GM18867 (cell line): ENCODE data around the gene SAMD8.
"Not testable (repeated sequence)": the region's sequence is repeated elsewhere in the genome, so short reads cannot be mapped to it uniquely, and the experiment has no call there.

Source experiments
- ATAC-seq: cut with Tn5 transposase; IDR thresholded peaks from one replicate; pipeline ENCODE4 v1.9.1; 2021; ENCODE audit warnings: mild to moderate bottlenecking, moderate library complexity; ENCODE audit not compliant: unreplicated experiment

SAMD8 gene

DNA sequence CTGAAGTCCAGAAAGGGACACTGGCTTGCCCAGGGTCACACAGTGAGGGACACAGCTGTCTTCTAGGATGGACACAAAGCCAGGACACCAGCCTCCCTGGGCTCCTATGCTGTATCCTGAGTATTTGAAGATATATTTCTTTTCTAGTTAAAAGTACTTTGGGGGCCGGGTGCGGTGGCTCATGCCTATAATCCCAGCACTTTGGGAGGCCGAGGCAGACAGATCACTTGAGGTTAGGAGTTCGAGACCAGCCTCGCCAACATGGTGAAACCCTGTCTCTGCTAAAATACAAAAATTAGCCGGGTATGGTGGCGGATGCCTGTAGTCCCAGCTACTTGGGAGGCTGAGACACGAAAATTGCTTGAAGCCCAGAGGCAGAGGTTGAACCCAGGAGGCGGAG is 4.6 kb upstream of the SAMD8 start:
- not testable (repeated sequence) for ATAC-seq

DNA sequence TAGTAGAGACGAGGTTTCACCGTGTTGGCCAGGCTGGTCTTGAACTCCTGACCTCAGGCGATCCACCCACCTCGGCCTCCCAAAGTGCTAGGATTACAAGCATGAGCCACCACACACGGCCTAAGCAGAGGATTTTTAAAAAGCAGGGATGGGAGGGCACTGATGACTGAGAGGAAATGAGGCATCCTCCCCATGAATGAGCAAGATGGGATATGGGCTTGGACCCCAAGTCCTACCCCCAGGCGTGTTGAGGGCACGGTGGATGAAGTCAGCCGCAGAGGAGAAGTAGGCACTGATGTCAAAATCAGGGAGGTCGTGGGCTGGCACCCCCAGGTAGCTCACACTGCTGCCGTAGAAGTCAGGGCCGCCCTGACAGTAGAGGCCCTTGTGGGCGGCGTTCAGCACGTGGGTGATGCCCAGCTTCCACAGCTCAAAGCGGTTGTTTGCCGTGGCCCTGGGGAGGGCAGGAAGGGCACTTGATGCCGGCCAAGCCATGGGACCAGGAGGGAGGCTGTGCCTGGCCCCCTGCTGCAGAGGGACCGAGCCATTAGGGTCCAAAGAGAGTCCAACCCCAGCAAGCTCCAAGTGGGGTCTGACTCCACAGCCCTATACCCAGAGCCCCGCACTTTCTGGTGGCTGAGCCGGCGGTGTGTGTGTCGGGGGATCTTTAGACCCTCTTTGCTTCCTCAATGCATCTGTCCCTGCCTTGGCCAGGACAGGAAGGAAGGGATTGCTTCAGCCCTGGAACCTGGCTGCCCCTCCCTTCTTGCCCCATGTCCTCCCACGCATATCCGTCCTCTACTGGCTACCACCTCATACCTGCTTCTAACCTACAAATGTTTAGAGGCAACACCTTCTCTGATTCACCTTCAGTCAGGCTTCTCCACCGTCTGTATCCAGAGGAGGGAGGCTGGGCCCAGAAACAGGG is 3.4 kb upstream of the SAMD8 start:
- no peak for ATAC-seq

DNA sequence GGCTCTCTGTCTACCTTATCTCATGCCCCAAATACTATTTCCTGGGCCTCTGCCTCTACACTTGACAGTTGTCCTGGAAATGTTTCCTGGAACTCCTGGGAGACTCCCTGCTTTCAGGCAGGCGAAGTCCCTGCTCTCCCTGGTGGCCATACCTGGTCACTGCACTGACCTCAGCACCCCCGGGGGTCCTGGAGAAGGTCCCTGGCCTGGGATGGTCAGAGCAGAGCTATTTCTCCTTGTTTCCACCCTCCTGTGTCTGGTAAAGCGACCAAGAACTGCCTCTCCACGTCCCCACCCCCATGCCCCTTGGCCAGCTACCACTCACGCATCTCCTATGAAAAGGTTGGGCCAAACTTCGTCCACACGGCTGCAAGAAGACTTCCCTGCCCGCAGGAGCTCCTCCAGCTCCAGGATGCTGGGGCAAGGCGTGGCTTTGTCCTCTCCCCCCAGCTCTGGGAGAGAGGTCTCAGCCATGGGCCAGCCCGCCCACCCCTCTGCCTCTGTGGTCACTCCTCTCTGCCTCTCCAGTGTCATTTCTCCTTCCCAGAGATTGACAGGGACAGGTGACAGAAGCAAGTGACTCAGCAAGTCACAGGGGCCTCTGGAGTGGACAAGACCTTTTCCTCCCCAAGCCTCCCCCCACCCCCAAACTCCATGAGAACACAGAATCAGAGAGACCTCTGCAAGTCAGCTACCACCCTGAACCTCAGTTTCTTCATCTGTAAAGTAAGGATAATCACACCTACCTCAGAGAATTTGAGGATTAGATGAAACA is 2.6 kb upstream of the SAMD8 start:
- no peak for ATAC-seq

DNA sequence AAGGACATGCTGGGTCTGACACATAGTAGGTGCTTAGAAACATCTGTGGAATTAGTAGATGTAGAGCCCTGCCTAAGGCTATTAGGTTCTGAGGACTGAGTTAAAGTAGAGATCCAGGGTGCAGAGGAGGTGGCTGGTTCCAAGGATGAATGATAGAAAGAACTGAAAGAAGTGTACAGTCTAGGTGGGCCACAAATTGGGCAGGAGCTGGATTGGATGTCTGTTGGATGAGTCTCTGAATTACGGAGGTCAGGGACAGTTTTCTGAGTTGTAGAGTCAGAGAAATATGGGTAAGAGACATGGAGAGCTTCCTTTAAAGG is 2.0 kb upstream of the SAMD8 start:
- ATAC-seq = no peak

DNA sequence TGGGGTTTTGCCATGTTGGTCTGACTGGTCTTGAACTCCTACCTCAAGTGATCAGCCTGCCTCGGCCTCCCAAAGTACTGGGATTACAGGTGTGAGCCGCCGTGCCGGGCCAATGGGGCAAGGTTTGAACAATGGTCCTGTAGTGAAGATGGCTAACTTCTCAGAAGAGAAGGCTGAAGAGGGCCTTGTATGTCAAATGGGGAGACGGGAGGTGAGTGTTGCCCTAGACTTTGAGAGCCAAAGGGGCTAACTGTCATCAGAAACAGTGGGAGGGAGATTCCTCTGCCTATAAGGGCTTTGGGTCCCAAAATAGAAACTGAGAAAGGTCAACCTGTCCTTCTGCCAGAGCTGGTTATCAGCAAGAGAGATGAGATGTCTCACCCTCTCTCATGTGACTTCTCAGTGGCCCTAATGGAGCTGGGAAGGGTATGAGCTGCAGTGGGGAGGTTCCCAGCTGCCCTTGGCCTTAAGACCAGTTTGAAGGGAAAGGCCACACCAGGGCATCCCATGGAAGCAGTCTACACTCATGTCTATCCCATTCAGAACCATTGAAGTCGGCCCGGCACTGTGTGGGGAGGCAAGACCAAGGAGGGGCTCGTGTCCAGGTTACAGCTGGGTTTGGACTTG is 1.3 kb upstream of the SAMD8 start:
- no peak for ATAC-seq

DNA sequence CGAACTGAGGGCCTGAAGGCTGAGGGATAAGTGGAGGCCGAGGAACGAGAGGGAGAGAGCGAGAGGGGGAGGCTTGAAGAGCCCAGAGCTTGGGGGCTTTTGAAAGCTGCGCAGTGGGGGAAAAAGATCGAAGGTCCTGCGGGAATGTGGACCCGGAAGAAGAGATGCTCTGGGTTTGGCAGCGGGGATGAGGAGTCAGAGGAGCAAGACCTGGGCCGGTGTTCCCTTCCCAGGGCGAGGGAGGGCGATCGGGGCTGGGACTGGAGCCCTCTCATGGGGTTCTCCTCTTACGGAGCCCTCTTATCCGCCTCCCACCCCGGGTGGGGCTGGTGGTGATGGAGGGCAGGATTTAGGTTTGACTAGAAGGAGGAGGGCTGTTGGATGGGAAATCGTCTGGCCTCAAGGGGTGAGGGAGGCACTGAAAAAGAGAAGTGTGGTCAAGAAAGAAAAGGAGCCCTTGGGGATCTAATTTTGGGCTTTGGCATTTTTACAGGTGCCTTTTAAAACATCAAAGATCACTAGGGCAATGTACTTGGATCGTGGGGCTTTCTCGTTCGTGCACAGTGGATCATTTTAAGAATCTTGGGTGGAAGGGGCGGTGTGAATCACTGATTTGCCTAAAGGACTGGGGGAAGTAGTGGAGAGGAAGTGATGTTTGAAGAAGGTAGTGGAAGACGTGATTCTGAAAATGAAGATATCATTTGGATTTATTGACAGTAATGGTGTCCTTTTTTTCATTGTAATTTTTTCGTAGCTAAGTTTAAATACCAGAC is 637 bp downstream of the SAMD8 start:
- peak; percentile 28 for ATAC-seq

DNA sequence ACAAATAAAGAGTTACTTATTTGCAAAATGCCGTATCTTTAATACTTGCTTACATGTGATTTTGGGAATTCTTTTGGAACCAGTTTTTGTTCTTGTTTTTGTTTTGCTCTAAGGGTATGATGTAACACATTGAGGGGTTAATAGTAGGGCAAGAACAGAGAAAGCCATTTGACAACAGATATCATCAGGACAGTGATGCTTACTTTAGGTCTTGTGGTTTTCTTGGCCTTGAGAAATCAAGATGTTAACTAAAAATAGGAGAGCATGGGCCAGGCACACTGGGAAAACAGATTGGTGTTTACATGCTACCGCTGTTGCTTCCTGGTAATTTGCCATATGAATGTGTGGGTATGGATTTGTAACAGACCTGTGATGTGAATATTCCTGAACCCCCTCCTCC is 3.7 kb downstream of the SAMD8 start:
- ATAC-seq = no peak

DNA sequence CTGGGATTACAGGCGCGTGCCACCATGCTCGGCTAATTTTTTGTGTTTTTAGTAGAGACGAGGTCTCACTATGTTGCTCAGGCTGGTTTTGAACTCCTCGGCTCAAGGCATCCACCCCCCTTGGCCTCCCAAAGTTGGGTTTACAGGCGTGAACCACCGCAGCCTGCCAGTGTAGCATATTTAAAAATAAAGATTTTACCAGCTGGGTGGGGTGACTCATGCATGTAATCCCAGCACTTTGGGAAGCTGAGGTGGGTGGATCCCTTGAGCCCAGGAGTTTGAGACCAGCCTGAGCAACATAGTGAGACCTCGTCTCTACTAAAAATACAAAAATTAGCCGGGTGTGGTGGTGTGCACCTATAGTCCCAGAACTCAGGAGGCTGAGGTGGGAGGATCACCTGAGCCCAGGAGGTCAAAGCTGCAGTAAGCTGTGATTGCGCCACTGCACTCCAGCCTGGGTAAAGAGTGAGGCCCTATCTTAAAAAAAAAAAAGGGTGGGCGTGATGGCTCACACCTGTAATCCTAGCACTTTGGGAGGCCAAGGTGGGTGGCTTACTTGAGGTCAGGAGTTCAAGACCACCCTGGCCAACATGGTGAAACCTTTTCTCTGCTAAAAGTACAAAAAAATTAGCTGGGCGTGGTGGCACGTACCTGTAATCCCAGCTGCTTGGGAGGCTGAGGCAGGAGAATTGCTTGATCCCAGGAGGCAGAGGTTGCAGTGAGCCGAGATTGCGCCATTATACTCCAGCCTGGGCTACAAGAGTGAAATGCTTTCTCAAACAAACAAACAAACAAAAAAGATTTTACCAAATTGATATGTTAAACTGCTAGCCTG is 5.7 kb downstream of the SAMD8 start:
- not testable (repeated sequence) for ATAC-seq

DNA sequence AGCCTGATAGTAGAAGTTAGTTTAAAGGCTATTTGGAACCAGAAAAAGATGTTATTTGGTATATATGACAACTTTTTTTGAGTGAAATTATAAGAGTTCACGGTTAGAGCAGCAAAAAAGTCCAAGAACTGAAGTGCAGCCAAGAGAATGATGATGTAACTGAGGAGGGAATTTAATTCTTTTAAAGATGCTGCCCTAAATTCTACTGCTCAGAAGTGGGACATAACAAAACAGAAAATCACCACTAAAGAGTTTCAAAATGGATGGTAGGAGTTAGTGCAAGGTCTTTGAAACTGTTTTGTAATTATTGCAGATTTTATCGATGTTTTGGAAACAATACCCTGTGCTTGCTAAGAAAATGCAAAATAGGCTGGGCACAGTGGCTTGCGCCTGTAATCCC is 6.5 kb downstream of the SAMD8 start:
- no peak for ATAC-seq

DNA sequence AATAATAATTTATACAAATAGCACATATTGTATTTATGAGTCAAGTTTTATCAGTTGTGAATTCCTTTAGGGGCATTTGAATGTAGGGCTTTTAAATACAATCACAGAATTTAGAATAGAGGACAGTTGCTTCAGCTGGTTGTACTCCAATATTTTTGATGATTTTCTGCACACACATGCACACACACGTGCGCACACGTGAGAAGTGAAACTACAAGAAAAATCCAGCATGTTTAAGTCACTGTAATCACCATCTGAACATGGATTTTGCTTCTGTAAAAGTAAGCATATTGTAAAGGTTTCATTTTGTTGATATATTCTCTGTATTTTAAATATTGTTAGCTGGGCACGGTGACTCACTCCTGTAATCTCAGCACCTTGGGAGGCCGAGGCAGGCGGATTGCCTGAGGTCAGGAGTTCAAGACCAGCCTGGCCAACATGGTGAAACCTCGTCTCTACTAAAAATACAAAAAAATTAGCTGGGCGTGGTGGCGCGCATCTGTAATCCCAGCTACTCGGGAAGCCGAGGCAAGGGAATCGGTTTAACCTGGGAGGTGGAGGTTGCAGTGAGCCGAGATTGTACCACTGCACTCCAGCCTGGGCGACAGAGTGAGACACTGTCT is 8.1 kb downstream of the SAMD8 start:
- not testable (repeated sequence) for ATAC-seq

DNA sequence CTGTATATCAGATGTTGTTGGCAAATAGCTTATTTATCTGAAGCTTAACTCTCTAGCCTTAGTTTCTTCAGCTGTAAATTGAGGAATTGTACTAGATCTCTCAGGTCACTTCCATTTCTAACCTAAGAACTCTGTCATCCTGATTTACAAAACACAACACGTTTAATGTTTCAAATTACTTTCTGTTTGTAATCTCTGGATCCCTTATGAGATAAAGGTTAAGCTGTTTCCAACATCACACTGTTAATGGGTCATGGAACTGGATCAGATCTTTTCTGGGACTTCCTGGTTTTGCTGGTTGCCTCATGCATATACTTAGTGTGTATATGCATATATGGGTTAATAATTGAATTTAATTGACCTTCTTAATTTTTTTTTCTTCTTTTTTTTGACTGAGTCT is 9.9 kb downstream of the SAMD8 start:
- ATAC-seq = no peak

DNA sequence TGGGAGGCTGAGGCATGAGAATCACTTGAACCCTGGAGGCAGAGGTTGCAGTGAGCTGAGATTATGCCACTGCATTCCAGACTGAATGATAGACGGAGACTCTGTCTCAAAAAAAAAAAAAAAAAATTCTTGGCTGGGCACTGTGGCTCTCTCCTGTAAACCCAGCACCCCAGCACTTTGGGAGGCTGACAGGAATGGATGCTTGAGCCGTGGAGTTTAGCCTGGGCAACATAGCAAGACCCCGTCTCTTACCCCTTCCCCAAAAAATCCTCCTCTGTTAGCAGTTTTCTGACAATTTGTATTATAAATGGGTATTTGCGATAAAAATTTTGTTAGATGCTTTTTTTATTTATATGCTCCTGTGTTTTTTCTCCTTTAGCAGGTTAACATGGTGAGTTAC is 11.0 kb downstream of the SAMD8 start:
- no peak for ATAC-seq

DNA sequence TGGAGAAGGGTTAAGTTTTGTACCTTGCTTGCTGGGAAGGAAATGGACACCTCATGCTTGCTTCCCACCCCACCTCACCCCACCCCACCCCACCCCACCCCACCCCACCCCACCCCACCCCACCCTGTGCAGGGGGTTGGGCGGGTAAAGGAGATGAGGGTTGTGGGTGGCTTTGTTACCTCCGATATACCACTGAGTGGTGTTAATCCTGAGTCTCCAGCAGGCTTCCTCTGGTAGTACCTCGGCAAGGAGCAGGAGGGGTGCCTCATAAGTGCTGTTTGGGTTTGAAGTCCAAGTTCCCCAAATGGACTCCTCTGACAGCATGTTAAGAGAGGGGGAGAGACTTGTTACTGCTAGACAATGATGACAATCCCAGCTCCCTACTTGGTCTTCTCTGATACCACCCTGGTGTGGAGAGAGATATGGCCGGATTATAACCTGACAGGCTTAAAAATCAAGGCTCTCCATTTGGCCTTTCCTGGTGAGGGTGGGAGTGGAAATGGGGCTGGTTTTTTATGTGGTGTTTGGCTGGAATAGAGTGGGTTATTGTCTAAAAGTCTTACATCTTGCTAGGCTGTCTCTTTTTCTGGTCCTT is 11.7 kb downstream of the SAMD8 start:
- ATAC-seq = no peak

DNA sequence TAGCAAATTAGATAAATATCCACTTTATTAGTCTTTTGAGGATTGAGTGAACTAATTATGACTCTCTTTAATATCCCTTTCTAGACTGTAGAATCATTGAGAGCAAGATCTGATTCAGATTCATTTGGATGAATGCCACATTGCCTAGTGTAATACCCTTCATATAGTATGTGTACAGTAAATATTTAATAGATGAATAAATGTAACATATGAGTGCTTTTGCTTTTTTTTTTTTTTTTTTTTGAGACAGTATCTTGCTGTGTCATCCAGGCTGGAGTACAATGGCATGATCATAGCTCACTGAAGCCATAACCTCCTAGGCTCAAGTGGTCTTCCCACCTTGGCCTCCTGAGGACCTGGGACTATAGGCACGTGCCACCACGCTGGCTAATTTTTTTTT is 14.8 kb downstream of the SAMD8 start:
- no peak for ATAC-seq

DNA sequence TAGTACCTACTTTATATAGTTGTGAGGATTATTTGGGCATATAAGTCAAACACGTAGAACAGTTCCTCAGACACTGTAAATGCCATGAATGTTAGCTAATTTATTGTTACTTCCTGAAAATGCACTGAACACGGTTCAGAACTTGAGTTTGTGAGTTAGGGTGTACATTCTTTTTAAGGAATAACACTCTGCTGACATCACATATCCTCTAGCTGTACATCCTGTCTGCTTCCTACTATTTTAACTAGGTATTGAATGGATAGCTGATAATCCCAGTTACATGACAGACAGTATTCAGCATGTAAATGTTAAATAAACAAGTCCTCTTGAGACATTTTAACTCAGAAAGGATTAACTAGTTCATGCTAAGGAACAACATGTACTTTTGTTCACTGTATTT is 16.0 kb downstream of the SAMD8 start:
- ATAC-seq = no peak

DNA sequence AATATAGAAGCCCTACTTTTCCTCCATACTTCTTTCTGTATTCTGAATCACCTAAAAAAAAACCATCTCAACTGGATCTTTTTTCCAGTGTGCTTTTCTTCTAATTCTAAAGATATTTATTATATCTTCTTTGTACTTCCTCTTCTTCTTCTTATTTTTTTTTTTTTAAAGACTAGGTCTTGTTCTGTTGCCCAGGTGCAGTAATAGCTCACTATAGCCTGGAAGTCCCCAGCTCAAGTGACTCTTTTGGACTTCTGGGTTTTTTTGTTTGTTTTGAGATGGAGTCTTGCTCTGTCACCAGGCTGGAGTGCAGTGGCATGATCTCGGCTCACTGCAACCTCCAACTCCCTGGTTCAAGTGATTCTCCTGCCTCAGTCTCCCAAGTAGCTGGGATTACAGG is 17.5 kb downstream of the SAMD8 start:
- ATAC-seq = not testable (repeated sequence)

DNA sequence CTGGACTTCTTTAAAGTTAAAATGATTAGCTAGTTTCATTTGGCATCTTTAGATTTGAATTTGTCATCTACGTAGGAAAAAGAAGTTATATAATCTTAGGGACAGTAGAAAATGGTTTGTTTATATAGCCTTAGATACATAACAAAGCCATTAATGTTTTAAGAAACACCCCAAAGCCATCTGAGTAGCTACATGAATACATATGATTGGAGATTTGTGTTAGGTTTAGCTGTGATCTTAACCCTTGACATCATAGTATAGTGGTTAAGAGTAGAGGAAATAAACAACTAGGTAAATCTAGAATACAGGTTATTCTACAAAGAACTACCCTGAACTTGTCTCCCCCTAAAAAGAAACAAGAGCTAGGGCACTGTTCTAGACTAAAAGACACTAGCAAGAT is 18.1 kb downstream of the SAMD8 start:
- ATAC-seq = no peak

DNA sequence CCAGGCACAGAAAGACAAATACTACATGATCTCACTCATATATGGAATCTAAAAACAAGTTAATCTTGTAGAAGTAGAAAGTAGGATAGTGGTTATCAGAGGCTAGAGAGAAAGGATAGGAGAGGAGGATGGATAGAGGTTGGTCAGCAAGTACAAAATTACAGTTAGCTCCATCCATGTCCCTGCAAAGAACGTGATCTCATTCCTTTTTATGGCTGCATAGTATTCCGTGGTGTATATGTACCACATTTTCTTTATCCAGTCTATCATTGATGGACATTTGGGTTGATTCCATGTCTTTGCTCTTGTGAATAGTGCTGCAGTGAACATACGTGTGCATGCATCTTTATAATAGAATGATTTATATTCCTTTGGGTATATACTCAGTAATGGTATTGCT is 22.2 kb downstream of the SAMD8 start:
- ATAC-seq = not testable (repeated sequence)

DNA sequence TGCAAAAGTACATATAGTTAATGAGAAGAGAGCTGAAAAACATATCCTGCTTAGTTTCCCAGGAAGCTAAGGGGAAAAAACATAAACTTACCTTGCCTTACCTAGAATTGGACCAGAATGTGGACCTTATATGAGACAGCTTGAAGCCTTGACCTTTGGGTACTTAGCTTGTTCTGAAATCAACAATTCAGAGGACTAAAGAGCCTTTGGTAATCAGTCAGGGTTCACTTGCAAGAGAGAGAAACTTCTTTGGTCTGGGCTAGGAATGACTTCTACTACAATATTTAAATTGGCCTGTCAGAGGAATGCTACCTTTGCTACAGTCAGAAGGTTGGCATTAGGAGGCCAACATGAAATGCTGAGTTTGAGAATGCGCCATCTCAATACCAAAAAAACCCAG is 24.9 kb downstream of the SAMD8 start:
- no peak for ATAC-seq
